ENCODE measurements around the gene DYSF. TPM values are rescaled to one million over a fixed set of nuclear protein-coding genes. Genes with fewer than 3 reads are reported as not detected.

The DYSF gene
- total and polyA plus RNA-seq, 2 donors (not counting 3 experiments of a cell fraction or from before 2014, with no cell fraction given), result 50.9 to 152 TPM

DNA sequence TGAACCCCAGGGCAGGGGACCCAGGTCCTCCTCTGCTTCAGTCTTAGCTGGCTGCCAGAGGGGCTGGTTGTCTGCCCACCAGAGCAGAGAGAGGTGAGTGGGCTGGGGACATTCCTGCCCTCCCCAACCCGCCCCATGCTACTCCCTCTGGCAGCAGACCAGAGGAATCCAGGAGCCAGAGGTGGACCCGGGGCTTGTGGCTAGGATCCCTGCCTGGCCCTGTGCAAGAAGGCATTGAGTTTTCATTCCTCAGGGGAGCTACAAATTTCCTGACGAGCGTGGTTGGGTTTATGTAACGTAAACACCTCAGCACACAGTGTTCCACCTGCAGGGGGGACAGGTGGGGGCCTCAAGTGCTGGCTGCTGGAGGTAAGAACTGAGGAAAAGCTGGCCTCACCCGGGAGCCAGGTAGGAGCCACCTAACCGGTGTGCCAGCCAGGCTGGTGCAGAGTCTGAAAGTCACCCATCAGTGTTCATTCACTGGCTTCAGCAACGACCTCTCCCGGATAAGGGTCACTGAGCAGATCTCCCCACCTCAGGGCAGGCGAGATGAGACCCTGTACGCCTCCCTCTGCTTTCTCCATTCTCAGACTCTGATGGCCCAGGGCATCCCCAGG is 246.8 kb downstream of the DYSF start:
- no TSS peak for BruUV-seq (replicated peaks)
- Histone ChIP-seq H3K36me3 (ENCODE audit: control insufficient read depth in 2 of 2, extremely low read depth in 1 of 2, insufficient read depth in 2 of 2, low read length in 2 of 2) (no peaks in the 10 kb centered on the region), H3K9me1 (replicated peaks; ENCODE audit: control insufficient read depth, extremely low read depth, insufficient read depth, low read length) (no peaks in the 10 kb centered on the region), H3K4me3 (replicated peaks in 1 of 3; ENCODE audit: insufficient read depth in 1 of 3, low read depth in 1 of 3, low read length in 3 of 3) (no peak overlapping the region), H3K79me2 (ENCODE audit: control insufficient read depth, insufficient read depth, low read length) (no peaks in the 10 kb centered on the region), H3K9me3 (replicated peaks; ENCODE audit: control insufficient read depth, insufficient read depth, low read length) (no peaks in the 10 kb centered on the region), H3K4me1 (ENCODE audit: control insufficient read depth, extremely low read depth, insufficient read depth, low read length) (no peaks in the 10 kb centered on the region), H3K9ac (replicated peaks; ENCODE audit: extremely low read depth, insufficient read depth, low read length) (no peak overlapping the region), H2AFZ (ENCODE audit: low read depth, low read length) (no peak overlapping the region), H3K4me2 (ENCODE audit: insufficient read depth, low read length) (no peak overlapping the region), H3K27ac (ENCODE audit: insufficient read depth, low read depth, low read length) (no peak overlapping the region), H3K27me3 (ENCODE audit: control insufficient read depth in 2 of 2, insufficient read depth in 2 of 2, low read length in 2 of 2) (peaks cover 0 to 2% of the 10 kb centered on the region in 2 experiments), H4K20me1 (replicated peaks; ENCODE audit: control insufficient read depth, extremely low read depth, insufficient read depth, low read length) (no peaks in the 10 kb centered on the region)
- DNase-seq (ENCODE audit: low read depth, low spot score), result no peak
- CTCF ChIA-PET, result interaction anchor here (0.7 kb wide), 1 partner anchor 236 kb away, joined by 4 read pairs; no protein-coding TSS in a partner anchor
- no peak for FAIRE-seq
- intact Hi-C loops (cut with micrococcal nuclease), result no loop called here
- POLR2A ChIA-PET, result no interaction called here
- dilution Hi-C loops (cut with MboI; ENCODE audit: extremely low pct_ligation_motif_present, low sequenced_read_pairs), result no loop called here
- no peak for TF ChIP-seq MYC (IDR thresholded peaks at IDR 0.05; ENCODE audit: low read depth, low read length)
- no peak for TF ChIP-seq GATA2 (IDR thresholded peaks at IDR 0.05; ENCODE audit: insufficient read depth, insufficient read length, low read depth, low read length)
- TF ChIP-seq, protein P1, sequence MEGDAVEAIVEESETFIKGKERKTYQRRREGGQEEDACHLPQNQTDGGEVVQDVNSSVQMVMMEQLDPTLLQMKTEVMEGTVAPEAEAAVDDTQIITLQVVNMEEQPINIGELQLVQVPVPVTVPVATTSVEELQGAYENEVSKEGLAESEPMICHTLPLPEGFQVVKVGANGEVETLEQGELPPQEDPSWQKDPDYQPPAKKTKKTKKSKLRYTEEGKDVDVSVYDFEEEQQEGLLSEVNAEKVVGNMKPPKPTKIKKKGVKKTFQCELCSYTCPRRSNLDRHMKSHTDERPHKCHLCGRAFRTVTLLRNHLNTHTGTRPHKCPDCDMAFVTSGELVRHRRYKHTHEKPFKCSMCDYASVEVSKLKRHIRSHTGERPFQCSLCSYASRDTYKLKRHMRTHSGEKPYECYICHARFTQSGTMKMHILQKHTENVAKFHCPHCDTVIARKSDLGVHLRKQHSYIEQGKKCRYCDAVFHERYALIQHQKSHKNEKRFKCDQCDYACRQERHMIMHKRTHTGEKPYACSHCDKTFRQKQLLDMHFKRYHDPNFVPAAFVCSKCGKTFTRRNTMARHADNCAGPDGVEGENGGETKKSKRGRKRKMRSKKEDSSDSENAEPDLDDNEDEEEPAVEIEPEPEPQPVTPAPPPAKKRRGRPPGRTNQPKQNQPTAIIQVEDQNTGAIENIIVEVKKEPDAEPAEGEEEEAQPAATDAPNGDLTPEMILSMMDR (IDR thresholded peaks at IDR 0.05; ENCODE audit: extremely low read depth in 1 of 2, insufficient read depth in 1 of 2, low read depth in 1 of 2, low read length in 2 of 2), result no peak
- no peak for TF ChIP-seq EZH2 (IDR thresholded peaks at IDR 0.05; ENCODE audit: borderline replicate concordance, low read depth, low read length, severe bottlenecking)
- TF ChIP-seq POLR2A (IDR thresholded peaks at IDR 0.05; ENCODE audit: low read depth, low read length), result no peak
- TF ChIP-seq JUN (IDR thresholded peaks at IDR 0.05; ENCODE audit: borderline replicate concordance, insufficient read depth, insufficient read length, low read depth), result no peak
- TF ChIP-seq, protein P2, sequence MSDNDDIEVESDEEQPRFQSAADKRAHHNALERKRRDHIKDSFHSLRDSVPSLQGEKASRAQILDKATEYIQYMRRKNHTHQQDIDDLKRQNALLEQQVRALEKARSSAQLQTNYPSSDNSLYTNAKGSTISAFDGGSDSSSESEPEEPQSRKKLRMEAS (IDR thresholded peaks at IDR 0.05; ENCODE audit: insufficient read depth, insufficient read length), result no peak
- TF ChIP-seq POLR2AphosphoS5 (IDR thresholded peaks at IDR 0.05; ENCODE audit: insufficient read depth, low read depth, low read length), result no peak
- no peak for TF ChIP-seq FOS (IDR thresholded peaks at IDR 0.05; ENCODE audit: borderline replicate concordance, insufficient read depth, low read length)

Measured in endothelial cell of umbilical vein (primary cell).